GM18951 (cell line): ENCODE results near the gene GSS.

Experiments
- POLR2A ChIP-seq: IDR thresholded peaks from 4 replicates; pipeline ENCODE4 v1.6.1; 2011; ENCODE audit warnings: mild to moderate bottlenecking; ENCODE audit not compliant: insufficient read length, insufficient read depth; ENCODE audit errors: extremely low read depth
- in situ Hi-C: fragments of 300-500 bp; cut with MboI; formaldehyde crosslinking; loops from one replicate; pipeline ENCODE4 v1.12.0; 2022; ENCODE audit warnings: low sequenced_read_pairs, mixed read lengths, inconsistent platforms; ENCODE audit not compliant: unreplicated experiment

Gene GSS

GRCh38 chr20:34954904-34955230 is 739 bp downstream of the GSS start:
- no peak for TF ChIP-seq POLR2A
- in situ Hi-C loops = no loop called here

- TF ChIP-seq POLR2A = no peak
Measured at GRCh38 chr20:34953960-34954359, 1.6 kb downstream of the GSS start.

GRCh38 chr20:34952671-34953070 is 2.9 kb downstream of the GSS start:
- TF ChIP-seq POLR2A = no peak
- in situ Hi-C loops = no loop called here

More at GRCh38 chr20:34953960-34954359, 1.6 kb downstream of the GSS start:
- in situ Hi-C loops = no loop called here

GRCh38 chr20:34951652-34952051 is 4.0 kb downstream of the GSS start:
- TF ChIP-seq POLR2A = no peak

GRCh38 chr20:34951252-34951651 is 4.4 kb downstream of the GSS start:
- no peak for TF ChIP-seq POLR2A
- in situ Hi-C loops = no loop called here

More at GRCh38 chr20:34951652-34952051, 4.0 kb downstream of the GSS start:
- in situ Hi-C loops = no loop called here

GRCh38 chr20:34949120-34949519 is 6.5 kb downstream of the GSS start:
- no peak for TF ChIP-seq POLR2A
- in situ Hi-C loops = no loop called here

- in situ Hi-C loops = no loop called here
- no peak for TF ChIP-seq POLR2A
Measured at GRCh38 chr20:34948030-34948429, 7.6 kb downstream of the GSS start.

- in situ Hi-C loops = no loop called here
- TF ChIP-seq POLR2A = no peak
Measured at GRCh38 chr20:34947336-34947735, 8.3 kb downstream of the GSS start.

- TF ChIP-seq POLR2A = no peak
- in situ Hi-C loops = no loop called here
Measured at GRCh38 chr20:34946661-34947060, 8.9 kb downstream of the GSS start.

GRCh38 chr20:34945315-34946077 is 10.1 kb downstream of the GSS start:
- in situ Hi-C loops = no loop called here
- no peak for TF ChIP-seq POLR2A

GRCh38 chr20:34943808-34944567 is 11.6 kb downstream of the GSS start:
- TF ChIP-seq POLR2A = no peak
- in situ Hi-C loops = no loop called here

- in situ Hi-C loops = no loop called here
- TF ChIP-seq POLR2A = no peak
Measured at GRCh38 chr20:34942301-34942700, 13.3 kb downstream of the GSS start.

GRCh38 chr20:34941226-34941625 is 14.4 kb downstream of the GSS start:
- TF ChIP-seq POLR2A = no peak
- in situ Hi-C loops = no loop called here

- in situ Hi-C loops = no loop called here
- TF ChIP-seq POLR2A = no peak
Measured at GRCh38 chr20:34940081-34940481, 15.5 kb downstream of the GSS start.
